GM06990 (cell line): Measurements from ENCODE around the gene NOTO.

Source experiments
- DNase-seq: peaks from one replicate; pipeline ENCODE4 v3.0.0-alpha.2; 2011; ENCODE audit not compliant: insufficient read length; ENCODE audit errors: extremely low read depth
- H3K27me3 ChIP-seq: replicated peaks from 2 replicates; pipeline ENCODE4 v1.6.0; 2011; ENCODE audit warnings: low read length; ENCODE audit not compliant: control insufficient read depth, insufficient read depth
- H3K36me3 ChIP-seq: 2 replicates; pipeline ENCODE4 v1.5.1; 2011; ENCODE audit warnings: low read length; ENCODE audit not compliant: control insufficient read depth, insufficient read depth
- H3K4me3 ChIP-seq: replicated peaks from 2 replicates; pipeline ENCODE4 v1.5.1; 2011; ENCODE audit warnings: low read depth, mild to moderate bottlenecking, control low read depth, low read length
- CTCF ChIP-seq: IDR thresholded peaks from 2 replicates; pipeline ENCODE4 v1.5.1; 2011; ENCODE audit warnings: low read length, control low read depth, mild to moderate bottlenecking, inconsistent platforms; ENCODE audit not compliant: insufficient read depth, poor library complexity, severe bottlenecking

Gene NOTO

GRCh38 chr2:73243884-73244570 is 41.7 kb downstream of the NOTO start:
- Histone ChIP-seq H3K4me3 (no peak overlapping the region), H3K36me3 (peaks cover 42% of the 10 kb centered on the region), H3K27me3 (no peaks in the 10 kb centered on the region)
- no peak for TF ChIP-seq CTCF
- no peak for DNase-seq

GRCh38 chr2:73244580-73244979 is 42.2 kb downstream of the NOTO start:
- H3K4me3 ChIP-seq = no peak overlapping the region
- no peaks in the 10 kb centered on the region for H3K27me3 ChIP-seq
- no peak for DNase-seq
- peaks cover 43% of the 10 kb centered on the region for H3K36me3 ChIP-seq
- no peak for TF ChIP-seq CTCF

- Histone ChIP-seq H3K4me3 (no peak overlapping the region), H3K27me3 (no peaks in the 10 kb centered on the region), H3K36me3 (peaks cover 57% of the 10 kb centered on the region)
- no peak for DNase-seq
- no peak for TF ChIP-seq CTCF
Observed at GRCh38 chr2:73246850-73247249, 44.5 kb downstream of the NOTO start.

- no peak for DNase-seq
- peaks cover 55% of the 10 kb centered on the region for H3K36me3 ChIP-seq
- no peak overlapping the region for H3K4me3 ChIP-seq
Observed at GRCh38 chr2:73249636-73250035, 47.3 kb downstream of the NOTO start.

GRCh38 chr2:73250872-73251846 is 48.8 kb downstream of the NOTO start:
- no peak for DNase-seq
- peaks cover 54% of the 10 kb centered on the region for H3K36me3 ChIP-seq
- H3K27me3 ChIP-seq = no peaks in the 10 kb centered on the region
- no peak overlapping the region for H3K4me3 ChIP-seq
- TF ChIP-seq CTCF = no peak

More at GRCh38 chr2:73249636-73250035, 47.3 kb downstream of the NOTO start:
- no peak for TF ChIP-seq CTCF
- H3K27me3 ChIP-seq = no peaks in the 10 kb centered on the region
